Gastrocnemius medialis (tissue), 4 donors: Measurements from ENCODE around the gene SIL1. TPM values are rescaled to one million over a fixed set of nuclear protein-coding genes. Genes with fewer than 3 reads are reported as not detected.

ENCODE experiments used
- ATAC-seq, 2 donors: fragments of 150-250 bp; one replicate each; pipeline ENCODE4 v1.9.1; 2016
- DNase-seq, 2 donors: peaks; one replicate each; pipeline ENCODE4 v3.0.0-alpha.2; 2019
- H3K27ac ChIP-seq, 4 donors: fragments of 200-600 bp; sonication (generic); 1 replicate in 1 of 4; 2 replicates in 3 of 4; pipeline ENCODE4 v1.5.1; 2016 to 2018; ENCODE audit warnings: mild to moderate bottlenecking in 2 of 4, moderate library complexity in 1 of 4
- H3K27me3 ChIP-seq, 3 donors: fragments of 200-600 bp; sonication (generic) in 2 of 3; 1 replicate in 1 of 3; 2 replicates in 2 of 3; pipeline versions ENCODE4 v1.5.1 to v1.6.0; 2016 to 2019; ENCODE audit warnings: mild to moderate bottlenecking in 1 of 3, moderate library complexity in 1 of 3
- H3K36me3 ChIP-seq, 2 donors: fragments of 200-600 bp; sonication (generic) in 1 of 2; one replicate each; pipeline ENCODE4 v1.5.1; 2017 to 2018
- H3K4me1 ChIP-seq, 2 donors: fragments of 200-600 bp; sonication (generic) in 1 of 2; one replicate each; pipeline ENCODE4 v1.5.1; 2016 to 2017; ENCODE audit warnings: mild to moderate bottlenecking in 2 of 2
- H3K4me3 ChIP-seq, 4 donors: fragments of 200-600 bp; sonication (generic) in 3 of 4; 1 replicate in 1 of 4; 2 replicates in 3 of 4; pipeline ENCODE4 v1.5.1; 2016 to 2019; ENCODE audit warnings: mild to moderate bottlenecking in 2 of 4
- H3K9me3 ChIP-seq, 3 donors: fragments of 200-600 bp; sonication (generic) in 2 of 3; 1 replicate in 1 of 3; 2 replicates in 2 of 3; pipeline ENCODE4 v1.5.1; 2016 to 2019
- POLR2A ChIP-seq, 2 donors: fragments of 450-650 bp; IDR thresholded peaks; one replicate each; pipeline ENCODE4 v1.6.1; 2017; ENCODE audit warnings: antibody characterized with exemption in 2 of 2, mild to moderate bottlenecking in 2 of 2, moderate library complexity in 2 of 2
- in situ Hi-C, 4 donors: fragments of 200-750 bp; cut with MboI; loops; one replicate each; pipeline versions ENCODE4 v1.15.0 to v1.8.0; 2017; ENCODE audit warnings: low sequenced_read_pairs in 4 of 4
- intact Hi-C: fragments of 100-400 bp; cut with DNase I; formaldehyde crosslinking; loops from one replicate; pipeline ENCODE4 v1.15.1; 2023; ENCODE audit warnings: low total_unique reads
- total RNA-seq, 4 donors: library from RNA; depleted of rRNA; stranded (reverse); fragments of >200 nt; gene quantifications; one replicate each; pipeline versions ENCODE4 v1.1.0 to v1.2.3, GENCODE V29; 2016
- TF ChIP-seq, protein P1 (sequence below), 5 experiments: fragments of 450-650 bp in 3 of 5; fragments of 200-600 bp in 2 of 5; sonication (generic) in 2 of 5; IDR thresholded peaks in 4 of 5; conservative IDR thresholded peaks in 1 of 5; 1 replicate in 4 of 5; 2 replicates in 1 of 5; pipeline ENCODE4 v1.5.1; 2016 to 2019; ENCODE audit warnings: antibody characterized with exemption in 5 of 5, mild to moderate bottlenecking in 3 of 5, moderate library complexity in 3 of 5

The SIL1 gene
- total RNA-seq, 4 donors from 2014 or later, result 36.6 to 52.6 (median 48.2) TPM

DNA sequence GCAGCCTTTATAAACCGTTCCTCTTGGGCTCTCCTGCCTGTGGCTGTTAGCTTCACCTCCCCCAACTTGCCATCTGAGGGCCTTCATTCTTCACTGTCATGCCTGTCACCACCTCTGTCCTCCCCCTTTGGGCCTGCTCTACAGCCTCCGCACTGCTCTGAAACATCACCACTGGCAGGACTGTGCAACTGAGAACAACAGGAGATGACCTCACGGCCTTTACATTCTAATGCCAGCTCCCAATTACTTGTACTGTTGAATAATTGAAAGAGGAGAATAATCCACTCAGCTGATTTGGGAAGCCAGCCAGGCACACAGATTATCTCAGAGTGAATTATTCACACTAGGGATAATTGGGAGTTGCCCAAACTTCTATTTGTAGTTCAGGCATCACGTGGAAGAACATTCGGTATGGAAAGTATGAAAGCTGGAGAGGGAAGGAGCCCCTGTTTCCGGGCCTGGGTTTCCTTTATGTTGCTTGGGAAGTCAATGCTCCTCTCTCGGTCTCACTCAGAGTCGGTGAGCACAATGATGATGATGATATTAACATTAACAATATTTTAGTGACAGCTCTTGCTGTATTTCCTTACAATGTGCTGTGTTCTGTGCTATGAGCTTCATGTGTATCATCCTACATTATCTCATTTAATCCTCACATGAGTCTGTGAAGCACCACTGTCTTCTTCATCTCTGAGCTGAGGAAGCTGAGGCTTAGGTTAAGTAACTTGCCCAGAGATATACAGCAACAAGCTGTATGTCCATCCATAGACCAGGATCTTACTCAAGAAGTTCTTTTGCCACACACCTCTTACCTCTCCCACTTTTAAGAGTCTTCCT is 223.7 kb downstream of the SIL1 start:
- ATAC-seq (peak; percentile 30 to 75), DNase-seq (peak in 1 of 2 donors; percentile 39)
- no peaks in the 10 kb centered on the region for H3K27me3 ChIP-seq
- no peaks in the 10 kb centered on the region for H3K9me3 ChIP-seq
- intact Hi-C loops, result no loop called here
- TF ChIP-seq POLR2A (IDR thresholded peaks at IDR 0.05), result no peak
- TF ChIP-seq, protein P1, sequence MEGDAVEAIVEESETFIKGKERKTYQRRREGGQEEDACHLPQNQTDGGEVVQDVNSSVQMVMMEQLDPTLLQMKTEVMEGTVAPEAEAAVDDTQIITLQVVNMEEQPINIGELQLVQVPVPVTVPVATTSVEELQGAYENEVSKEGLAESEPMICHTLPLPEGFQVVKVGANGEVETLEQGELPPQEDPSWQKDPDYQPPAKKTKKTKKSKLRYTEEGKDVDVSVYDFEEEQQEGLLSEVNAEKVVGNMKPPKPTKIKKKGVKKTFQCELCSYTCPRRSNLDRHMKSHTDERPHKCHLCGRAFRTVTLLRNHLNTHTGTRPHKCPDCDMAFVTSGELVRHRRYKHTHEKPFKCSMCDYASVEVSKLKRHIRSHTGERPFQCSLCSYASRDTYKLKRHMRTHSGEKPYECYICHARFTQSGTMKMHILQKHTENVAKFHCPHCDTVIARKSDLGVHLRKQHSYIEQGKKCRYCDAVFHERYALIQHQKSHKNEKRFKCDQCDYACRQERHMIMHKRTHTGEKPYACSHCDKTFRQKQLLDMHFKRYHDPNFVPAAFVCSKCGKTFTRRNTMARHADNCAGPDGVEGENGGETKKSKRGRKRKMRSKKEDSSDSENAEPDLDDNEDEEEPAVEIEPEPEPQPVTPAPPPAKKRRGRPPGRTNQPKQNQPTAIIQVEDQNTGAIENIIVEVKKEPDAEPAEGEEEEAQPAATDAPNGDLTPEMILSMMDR (IDR thresholded peaks at IDR 0.05 in 4 of 5, conservative IDR thresholded peaks at IDR 0.05 in 1 of 5), result no peak
- H3K36me3 ChIP-seq, result no peaks in the 10 kb centered on the region
- H3K4me3 ChIP-seq, result no peak overlapping the region
- in situ Hi-C loops, result no loop called here
- peaks cover 26 to 33% of the 10 kb centered on the region in 2 donors for H3K4me1 ChIP-seq
- H3K27ac ChIP-seq, result peak overlapping the region; percentile 54 to 78 (median 62)

DNA sequence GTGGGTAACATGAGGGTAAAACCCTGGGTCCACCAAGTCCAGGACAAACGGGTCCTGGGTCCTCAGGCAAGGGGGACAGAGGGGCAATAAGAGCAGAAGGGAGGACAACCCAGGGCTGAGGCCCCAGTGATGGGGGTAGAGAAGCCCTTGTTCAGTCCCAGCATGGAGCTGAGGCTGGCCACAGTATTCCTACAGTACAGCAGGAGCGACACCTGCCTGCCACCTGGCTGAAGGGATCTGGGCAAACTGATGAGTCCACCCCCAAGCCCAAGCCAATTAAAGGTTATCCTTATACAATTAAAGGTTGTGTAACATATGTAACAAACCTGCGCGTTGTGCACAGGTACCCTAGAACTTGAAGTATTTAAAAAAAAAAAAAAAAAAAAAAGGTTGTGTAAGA is 225.3 kb downstream of the SIL1 start:
- intact Hi-C loops (no loop called here), in situ Hi-C loops (no loop called here)
- no peak for DNase-seq
- no peak overlapping the region for H3K4me3 ChIP-seq
- ATAC-seq, result no peak
- no peak overlapping the region for H3K27ac ChIP-seq
- no peaks in the 10 kb centered on the region for H3K9me3 ChIP-seq
- no peak for TF ChIP-seq POLR2A (IDR thresholded peaks at IDR 0.05)
- TF ChIP-seq, protein P1 (IDR thresholded peaks at IDR 0.05 in 4 of 5, conservative IDR thresholded peaks at IDR 0.05 in 1 of 5), result no peak
- no peaks in the 10 kb centered on the region for H3K36me3 ChIP-seq
- no peaks in the 10 kb centered on the region for H3K27me3 ChIP-seq
- peaks cover 36 to 42% of the 10 kb centered on the region in 2 donors for H3K4me1 ChIP-seq

DNA sequence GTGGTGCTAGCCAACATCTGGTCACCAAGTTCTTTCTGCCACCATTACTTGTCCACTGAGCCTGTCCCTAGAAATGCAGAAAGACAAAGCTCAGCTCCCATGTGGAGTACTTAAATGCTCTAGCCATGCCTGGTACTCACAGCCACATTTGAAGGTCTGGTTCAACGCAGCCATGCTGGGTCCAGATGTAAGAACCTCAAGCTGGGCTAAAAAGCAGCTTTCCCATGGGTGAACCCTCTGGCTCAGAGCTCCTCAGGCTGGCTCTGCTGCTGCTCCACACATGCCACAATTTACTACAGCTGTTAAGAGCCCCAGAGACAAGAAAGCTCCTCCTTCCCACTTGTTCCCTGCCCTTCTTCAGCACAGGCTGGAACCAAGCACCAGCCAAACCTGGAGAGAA is 225.9 kb downstream of the SIL1 start:
- no peak for DNase-seq
- H3K36me3 ChIP-seq, result no peaks in the 10 kb centered on the region
- H3K4me3 ChIP-seq, result no peak overlapping the region
- intact Hi-C loops, result no loop called here
- in situ Hi-C loops, result no loop called here
- no peak for TF ChIP-seq POLR2A (IDR thresholded peaks at IDR 0.05)
- TF ChIP-seq, protein P1 (IDR thresholded peaks at IDR 0.05 in 4 of 5, conservative IDR thresholded peaks at IDR 0.05 in 1 of 5), result no peak
- no peak for ATAC-seq
- H3K4me1 ChIP-seq, result peaks cover 42 to 44% of the 10 kb centered on the region in 2 donors
- H3K27ac ChIP-seq, result no peak overlapping the region
- H3K27me3 ChIP-seq, result no peaks in the 10 kb centered on the region
- no peaks in the 10 kb centered on the region for H3K9me3 ChIP-seq

DNA sequence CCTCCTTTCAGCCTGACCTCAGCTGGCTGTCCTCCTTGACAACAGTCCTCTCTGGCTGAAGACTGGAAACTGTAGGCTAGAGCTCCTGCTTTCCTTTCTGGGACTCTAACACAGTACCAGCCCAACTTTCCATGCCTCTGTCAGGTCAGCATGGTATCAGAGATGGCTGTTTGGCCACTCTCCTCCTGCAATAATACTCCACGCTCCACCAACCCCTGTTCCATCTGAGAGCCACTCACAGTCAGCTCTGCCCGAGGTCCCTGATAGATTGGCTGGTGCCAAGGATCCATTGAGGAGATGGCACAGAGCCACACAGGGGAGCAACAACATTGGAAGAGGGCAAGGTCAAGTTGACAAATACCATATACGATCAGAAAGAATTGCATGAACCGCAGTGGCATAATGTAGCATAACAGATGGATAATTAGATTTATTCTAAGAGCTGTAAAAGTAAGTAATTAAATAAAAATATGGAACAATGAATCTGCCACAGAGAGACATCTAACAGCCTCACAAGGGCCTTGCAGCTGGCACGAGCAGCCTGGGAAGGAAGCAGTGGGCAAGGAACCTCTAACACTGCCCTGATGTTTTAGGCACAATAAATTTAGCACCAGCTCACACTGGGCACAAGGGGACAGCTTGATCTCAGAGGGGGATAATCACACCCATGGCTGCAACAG is 228.7 kb downstream of the SIL1 start:
- TF ChIP-seq POLR2A (IDR thresholded peaks at IDR 0.05), result no peak
- TF ChIP-seq, protein P1 (IDR thresholded peaks at IDR 0.05 in 4 of 5, conservative IDR thresholded peaks at IDR 0.05 in 1 of 5), result no peak
- peaks cover 33 to 34% of the 10 kb centered on the region in 2 donors for H3K4me1 ChIP-seq
- no peak overlapping the region for H3K27ac ChIP-seq
- no peaks in the 10 kb centered on the region for H3K27me3 ChIP-seq
- no peaks in the 10 kb centered on the region for H3K9me3 ChIP-seq
- H3K4me3 ChIP-seq, result no peak overlapping the region
- in situ Hi-C loops (no loop called here), intact Hi-C loops (no loop called here)
- no peaks in the 10 kb centered on the region for H3K36me3 ChIP-seq
- no peak for DNase-seq
- no peak for ATAC-seq
